GOT3 (cell line): Measurements from ENCODE around the gene NEDD8.
A peak's percentile ranks its signal among the peaks of the same experiment; 100 is the strongest.

Experiments
- DNase-seq: peaks from one replicate; lab custom pipeline; 2025; ENCODE audit warnings: mixed read lengths; lab: John Stamatoyannopoulos, UW

Gene NEDD8

DNA sequence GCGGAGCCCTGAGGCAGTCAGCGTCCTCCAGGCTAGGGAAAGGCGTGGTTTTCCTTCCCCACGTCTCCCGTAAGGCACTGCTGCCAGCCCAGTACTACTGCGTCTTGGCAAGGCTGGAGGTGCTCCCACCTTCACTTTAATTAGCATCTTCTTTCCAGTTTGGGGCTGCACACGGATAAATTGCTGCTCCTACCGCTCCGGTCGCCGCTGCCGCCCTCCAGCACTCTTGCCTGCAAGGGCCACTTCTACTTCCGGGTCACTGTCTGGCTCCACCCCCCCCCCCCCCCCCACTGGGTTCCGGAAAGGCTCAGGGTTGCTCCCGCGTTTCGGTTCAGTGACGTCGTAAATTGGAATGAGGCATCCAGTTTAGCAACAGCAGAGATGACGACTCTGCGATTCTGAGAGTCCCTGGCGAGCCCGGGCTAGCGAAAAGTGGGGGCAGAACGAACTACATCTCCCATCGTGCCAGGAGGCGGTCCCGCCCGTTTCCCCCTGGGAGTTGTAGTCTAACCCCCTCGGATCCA, at the start of gene NEDD8:
Gene NEDD8 (minus strand): TSS at position 247 of the 524 bp plus-strand sequence. CDS start 100 bp downstream, at position 147.
- peak; percentile 71 for DNase-seq

GRCh38 chr14:24281636-24282035, 49.5 kb upstream of the NEDD8 start:
- no peak for DNase-seq

DNA sequence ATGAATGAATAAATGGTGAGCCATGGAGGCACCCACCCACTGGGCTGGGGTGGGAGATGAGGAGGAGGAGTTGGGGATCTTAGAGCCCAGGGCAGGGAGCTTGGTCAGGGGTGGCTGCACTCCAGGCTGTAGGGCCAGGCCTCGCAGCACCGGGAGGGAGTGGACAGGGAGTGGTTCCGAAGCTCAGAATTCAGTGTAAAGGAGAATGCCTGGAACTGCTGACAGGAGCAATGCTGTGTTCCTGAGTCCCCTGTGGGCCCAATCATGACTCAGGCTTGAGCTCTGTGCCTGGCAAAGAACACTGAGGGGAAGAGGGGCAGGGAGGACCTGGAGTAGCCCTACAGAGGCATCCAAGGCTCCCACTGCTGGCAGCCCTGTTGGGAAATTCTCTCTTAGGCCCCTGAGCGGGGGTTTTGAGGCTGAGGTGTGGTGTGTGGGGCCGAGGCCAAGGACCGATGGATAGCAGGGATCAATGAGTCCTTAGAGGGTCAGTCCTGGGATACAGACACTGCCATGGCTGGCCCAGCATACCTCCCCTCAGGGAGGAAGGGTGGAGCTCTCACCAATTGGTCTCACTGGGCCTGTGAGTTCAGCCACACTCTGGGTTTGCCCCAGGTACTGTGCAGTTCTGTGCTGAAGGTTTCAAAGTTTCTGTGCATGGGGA, 48.8 kb upstream of the NEDD8 start:
- DNase-seq: no peak

DNA sequence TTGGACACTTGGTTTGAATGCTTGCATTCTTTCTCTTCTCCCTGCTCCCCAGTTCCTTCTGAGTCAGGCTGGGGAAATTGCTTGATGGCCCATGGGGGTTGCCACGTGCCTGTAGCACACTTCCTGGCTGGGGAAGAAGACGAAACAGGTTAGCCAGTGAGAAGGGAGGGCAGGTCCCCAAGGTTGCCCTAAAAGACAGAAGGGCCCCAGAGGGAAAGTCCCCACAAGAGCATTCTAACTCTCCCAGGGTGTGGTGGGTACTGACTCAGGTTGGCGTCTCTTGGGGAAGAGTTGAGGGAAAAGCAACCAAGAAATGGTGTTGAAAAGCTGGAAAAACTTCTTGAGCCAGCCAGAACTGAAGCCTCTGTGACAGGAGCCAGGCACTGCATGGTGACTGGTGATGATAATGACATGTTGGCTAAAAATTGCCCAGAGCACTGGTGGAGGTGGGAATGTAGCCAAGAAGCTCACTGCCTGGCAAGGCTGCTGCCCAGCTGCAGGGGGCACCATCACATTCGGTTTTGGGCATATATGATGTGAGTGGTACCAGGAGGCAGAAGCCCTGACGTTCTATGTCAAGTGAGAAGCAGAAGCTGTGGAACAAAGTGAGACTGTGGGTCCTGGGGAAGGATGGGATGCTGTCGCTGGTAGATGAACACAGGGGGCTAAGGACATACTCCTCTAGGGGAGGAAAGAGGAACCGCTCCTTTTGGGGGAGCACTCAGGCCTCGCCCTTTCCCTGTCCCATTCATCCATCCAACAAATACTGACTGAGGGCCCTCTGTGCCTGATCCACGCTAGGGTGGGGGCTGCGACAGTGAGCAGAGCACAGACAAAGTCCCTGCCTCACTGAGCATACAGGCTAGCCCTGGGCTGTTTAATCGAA, 47.4 kb upstream of the NEDD8 start:
- no peak for DNase-seq

DNA sequence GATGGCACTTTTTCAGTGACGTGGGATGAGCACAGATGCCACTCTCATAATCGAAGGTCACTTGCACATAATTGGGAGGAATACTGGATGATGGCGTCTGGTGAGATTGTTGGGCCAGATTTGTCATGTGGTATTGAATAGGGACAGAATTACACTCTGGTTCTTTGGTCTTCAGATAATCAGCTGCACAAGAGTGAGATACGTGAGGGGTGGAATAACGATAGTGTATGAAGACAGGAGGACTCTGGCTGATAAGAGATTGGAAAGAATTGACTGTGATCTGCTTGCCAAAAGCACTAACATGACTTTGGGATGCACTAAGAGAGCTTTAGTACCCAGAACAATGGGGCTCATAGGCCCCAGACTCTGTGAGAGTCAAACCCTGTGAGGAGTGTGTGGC, 46.3 kb upstream of the NEDD8 start:
- DNase-seq: no peak

DNA sequence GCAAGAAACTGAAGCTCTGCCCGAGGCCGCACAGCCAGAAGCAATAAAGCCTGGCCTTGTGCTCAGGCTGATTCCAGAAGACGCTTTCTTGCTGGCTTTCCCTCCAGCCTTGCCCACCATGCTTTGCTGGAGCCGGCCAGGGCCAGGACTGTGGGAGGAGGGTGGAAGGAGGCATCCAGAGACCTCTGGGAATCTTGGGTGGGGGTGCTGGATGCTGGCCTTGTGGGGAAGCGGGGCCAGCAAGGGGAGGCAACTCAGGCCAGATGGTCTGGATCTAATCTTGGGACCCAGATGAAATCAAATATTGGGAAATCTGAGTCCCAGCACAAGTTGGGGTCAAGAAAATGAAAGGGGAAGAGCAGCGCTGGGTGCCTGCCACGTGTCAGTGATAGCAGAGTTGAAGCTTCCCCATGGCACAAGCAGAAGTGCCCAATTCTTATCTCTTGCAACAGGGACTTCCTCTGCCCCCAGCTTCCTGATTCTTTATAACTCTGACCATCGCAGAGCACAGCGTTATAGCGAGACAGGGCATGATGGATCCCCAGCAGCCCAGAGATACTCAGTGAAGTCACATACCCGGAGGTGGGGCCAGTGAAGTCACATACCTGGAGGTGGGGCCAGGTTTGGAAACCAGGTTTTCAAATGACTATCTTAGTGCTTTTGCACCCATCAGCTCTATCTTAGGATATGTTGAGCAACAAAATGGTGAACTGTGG, 45.6 kb upstream of the NEDD8 start:
- DNase-seq: no peak

DNA sequence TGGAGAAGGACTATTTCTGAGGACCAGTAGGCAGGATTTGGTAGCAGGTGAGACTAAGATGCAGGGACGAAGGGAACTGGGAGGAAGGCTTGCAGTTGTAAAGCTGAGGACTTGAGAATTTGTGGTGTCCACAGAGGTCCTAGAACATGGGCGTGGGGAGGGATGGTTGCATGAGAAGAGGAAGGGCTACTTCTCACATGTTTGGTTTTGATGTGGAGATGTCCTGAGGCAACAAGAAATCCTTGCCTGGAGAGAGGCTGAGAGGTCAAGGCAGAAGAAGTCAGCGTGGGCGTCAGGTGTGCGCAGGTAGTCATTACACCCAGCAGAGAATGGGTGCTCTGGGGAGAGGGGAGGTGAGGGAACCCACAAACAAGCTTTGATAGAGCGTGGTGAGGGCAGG, 44.9 kb upstream of the NEDD8 start:
- DNase-seq: no peak

DNA sequence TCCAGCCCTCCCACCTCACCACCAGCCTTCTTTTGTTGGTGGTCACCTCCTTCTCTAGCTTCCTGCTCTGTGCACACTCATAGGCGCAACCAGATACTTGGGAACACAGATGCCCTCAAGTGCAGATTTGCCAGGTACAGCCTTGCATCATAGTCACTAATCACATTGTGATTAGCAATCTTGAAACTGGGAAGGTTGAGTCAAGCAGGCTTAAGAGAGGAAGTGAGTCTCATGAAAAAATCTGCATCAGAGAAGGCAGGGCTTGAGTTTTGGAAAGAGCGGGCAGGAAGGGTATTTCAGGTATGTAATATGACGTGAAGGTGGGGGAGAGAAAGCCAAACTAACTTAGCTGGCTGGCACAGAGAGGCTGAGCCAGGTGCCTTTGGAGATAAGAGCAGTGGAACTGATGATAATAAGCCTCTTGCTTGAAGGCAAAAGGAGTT, 42.0 kb upstream of the NEDD8 start:
- no peak for DNase-seq

- DNase-seq: no peak
Measured at GRCh38 chr14:24273422-24273998, 41.3 kb upstream of the NEDD8 start.

DNA sequence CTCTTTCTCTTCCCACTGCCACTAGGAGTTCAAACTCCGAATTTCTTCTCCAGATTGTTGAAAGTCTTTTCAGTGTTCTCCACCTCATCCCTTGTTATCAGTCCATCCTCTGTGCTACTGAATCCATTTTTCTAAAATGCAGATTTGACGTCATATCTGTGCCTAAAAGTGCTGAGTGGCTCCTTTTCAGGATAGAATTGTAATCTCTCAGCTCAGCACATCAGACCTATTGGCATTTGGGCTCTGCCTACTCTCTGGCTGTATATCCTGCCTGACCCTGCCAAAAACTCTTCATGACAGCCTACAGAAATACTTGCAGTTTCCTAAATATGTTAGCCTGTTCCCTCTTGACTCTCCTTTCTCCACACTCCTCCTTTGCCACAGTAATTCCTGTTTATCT, 40.3 kb upstream of the NEDD8 start:
- DNase-seq: no peak

- DNase-seq: no peak
Measured at GRCh38 chr14:24271834-24272263, 39.7 kb upstream of the NEDD8 start.

DNA sequence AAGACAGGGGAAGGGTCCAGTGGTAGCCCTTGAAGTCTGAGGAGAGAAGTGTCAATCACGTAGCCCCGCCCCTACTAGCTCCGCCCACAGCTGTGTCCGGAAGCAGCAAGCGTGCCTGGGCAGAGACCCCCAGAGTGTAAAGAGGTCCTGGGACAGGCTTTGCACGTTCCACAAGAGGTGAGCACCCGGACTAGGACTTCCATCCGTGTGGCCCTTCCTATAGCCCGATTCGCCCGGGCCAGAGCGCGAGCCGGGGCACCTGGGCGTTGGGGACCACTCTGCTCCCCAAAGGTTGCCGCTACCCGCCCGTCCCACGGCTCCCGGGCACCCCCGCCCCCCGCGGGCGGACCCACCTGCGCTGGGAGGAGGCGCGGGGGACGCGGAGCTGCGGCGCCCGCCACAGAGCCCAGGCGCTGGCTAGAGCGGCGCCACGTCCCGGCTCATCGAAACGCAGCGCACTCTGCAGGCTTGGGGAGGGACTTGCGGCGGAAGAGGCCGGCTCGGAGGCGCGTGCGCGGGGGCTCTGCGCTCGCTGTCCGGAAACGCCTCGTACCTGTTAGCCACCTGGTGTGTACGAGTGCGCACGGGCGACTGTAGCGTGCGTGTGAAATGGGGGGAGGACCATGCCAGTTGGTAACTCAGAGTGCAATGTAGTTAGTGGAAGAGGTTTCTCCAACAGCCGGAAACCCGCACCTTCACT, 39.1 kb upstream of the NEDD8 start, which contains the start of gene RABGGTA:
Gene RABGGTA (minus strand): TSS at position 464 of the 700 bp plus-strand sequence. CDS start 482 bp downstream, outside the sequence.
- DNase-seq: peak; percentile 16

DNA sequence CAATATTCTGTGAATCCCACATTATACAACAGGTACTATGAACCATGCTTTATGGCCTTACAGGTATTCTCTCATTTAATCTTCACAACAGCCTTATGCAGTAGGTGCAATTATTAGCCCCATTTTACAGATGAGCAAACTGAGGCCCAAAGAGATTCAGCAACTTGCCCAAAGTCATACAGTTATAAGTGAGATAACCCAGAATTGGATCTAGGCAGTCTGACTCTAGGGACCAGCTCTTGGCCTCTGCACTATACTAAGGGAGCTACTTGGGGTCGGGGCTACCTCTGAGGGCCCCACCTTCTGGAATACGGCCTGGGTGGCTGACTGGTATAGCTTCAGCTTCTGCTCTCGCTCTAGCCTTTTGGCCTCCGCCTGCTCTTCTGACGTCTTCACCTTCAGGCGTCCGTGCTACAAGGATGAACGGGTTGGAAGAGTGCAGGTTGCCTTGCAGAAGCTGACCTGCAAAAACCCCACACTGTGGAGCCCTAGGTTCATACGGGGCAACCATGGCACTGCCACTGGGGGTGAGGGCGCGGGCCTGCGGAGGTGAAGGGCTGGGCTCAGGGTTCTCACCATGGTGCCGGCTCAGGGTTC, 38.5 kb upstream of the NEDD8 start:
- DNase-seq: no peak

- DNase-seq: no peak
Measured at GRCh38 chr14:24269910-24270536, 37.9 kb upstream of the NEDD8 start.

GRCh38 chr14:24269368-24269767, 37.2 kb upstream of the NEDD8 start:
- DNase-seq: no peak

DNA sequence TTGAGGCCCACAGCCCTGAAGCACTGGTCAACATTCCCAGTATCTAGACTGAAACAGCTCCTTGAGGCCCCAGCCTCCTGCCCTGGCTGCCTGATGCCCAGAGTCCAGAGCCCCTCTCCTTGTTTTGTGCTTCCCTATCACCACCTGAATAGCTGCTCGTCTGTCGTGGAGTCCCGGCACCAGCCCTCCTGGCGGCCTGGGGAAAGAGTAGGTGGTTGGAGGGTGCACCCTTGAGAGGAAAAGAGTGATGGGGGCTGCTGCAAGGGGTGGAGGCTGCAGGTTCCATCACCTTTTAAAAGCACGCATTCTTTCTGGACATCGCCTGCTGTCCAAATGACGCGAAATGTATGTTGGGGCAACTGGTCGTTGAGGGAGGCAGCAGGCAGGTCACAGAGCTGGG, 36.1 kb upstream of the NEDD8 start:
- no peak for DNase-seq

- no peak for DNase-seq
Measured at GRCh38 chr14:24267516-24267915, 35.3 kb upstream of the NEDD8 start.

DNA sequence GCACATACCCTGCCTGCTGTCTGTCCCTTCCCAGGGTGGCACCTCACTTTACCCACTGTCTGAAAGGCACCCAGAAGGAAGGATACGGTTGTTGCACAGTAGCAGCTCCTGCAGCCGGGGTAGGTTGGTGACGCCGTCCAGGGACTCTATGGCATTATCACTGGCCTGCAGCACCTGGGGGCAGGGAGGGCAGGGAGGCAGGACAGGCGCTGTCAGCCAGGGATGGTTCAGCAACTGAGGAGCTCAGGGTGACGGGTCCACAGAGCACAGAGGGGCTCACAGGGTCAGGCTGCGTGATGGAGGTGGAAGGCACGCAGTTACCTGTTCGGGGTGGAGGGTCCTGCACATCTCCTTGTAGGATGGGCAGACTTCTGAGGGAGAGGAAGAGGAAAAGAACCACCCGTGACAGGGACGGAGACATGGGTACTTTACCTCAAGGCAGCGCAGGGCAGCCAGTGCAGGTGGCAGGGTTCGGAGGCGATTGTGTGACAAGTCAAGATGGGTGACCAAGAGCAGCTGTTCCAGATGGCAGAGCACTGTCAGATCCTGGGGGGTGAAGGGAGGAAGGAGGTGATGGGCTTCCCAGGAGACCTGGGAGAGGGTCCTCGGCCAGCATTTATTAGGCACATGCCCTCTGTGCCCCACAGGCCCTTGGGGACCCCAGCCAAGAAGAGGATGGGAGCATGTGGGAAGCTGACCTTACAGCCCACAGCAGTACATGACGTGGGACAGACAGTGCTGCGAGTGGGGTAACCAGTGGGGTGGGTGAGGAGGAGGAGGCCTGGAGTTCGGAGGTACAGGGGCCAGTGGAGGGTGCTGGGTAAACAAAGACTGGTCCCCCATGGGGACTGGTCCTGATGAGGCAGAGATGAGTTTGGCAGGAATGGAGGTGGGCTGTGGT, 34.4 kb upstream of the NEDD8 start:
- DNase-seq: no peak

- DNase-seq: no peak
Measured at GRCh38 chr14:24264298-24264697, 32.1 kb upstream of the NEDD8 start.
